Renal pelvis (tissue), 4 donors: ENCODE results near the gene VAMP8. TPM values are rescaled to one million over a fixed set of nuclear protein-coding genes. Genes with fewer than 3 reads are reported as not detected.
"Not testable (repeated sequence)": the region's sequence is repeated elsewhere in the genome, so short reads cannot be mapped to it uniquely, and the experiment has no call there.

Experiments
- DNase-seq: peaks from one replicate; pipeline ENCODE4 v3.0.0-alpha.2; 2013
- polyA plus RNA-seq, 3 donors: library from polyadenylated mRNA; unstranded; fragments of 120-200 nt; gene quantifications; one replicate each; pipeline ENCODE4 v1.2.1, GENCODE V29; 2013; ENCODE audit not compliant: insufficient read length in 3 of 3

The VAMP8 gene
- polyA plus RNA-seq, 3 donors = 85.7 to 106 (median 103) TPM

- DNase-seq = no peak
Measured at GRCh38 chr2:85575739-85576138, 1.6 kb upstream of the VAMP8 start.

GRCh38 chr2:85577063-85577385 lies 362 bp upstream of the VAMP8 start:
- no peak for DNase-seq

- no peak for DNase-seq
Measured at GRCh38 chr2:85578243-85579180, 1.1 kb downstream of the VAMP8 start.

GRCh38 chr2:85579266-85579935 lies 2.0 kb downstream of the VAMP8 start:
- DNase-seq = no peak

GRCh38 chr2:85580206-85580605 lies 2.8 kb downstream of the VAMP8 start:
- DNase-seq = no peak

GRCh38 chr2:85582492-85582891 lies 5.1 kb downstream of the VAMP8 start:
- DNase-seq = no peak

GRCh38 chr2:85583667-85584353 lies 6.4 kb downstream of the VAMP8 start:
- no peak for DNase-seq

- no peak for DNase-seq
Measured at GRCh38 chr2:85584354-85584856, 7.0 kb downstream of the VAMP8 start, which contains the start of gene VAMP5. TSS of gene VAMP5 (plus strand) at chr2:85584431. CDS start at chr2:85584491, 60 bp downstream.

- DNase-seq = no peak
Measured at GRCh38 chr2:85584857-85585780, 7.7 kb downstream of the VAMP8 start.

- DNase-seq = no peak
Measured at GRCh38 chr2:85585781-85586105, 8.4 kb downstream of the VAMP8 start.

- DNase-seq = no peak
Measured at GRCh38 chr2:85588236-85588635, 10.8 kb downstream of the VAMP8 start.

- DNase-seq = no peak
Measured at GRCh38 chr2:85588645-85589044, 11.3 kb downstream of the VAMP8 start.

- no peak for DNase-seq
Measured at GRCh38 chr2:85589181-85589580, 11.8 kb downstream of the VAMP8 start.

GRCh38 chr2:85589982-85590791 lies 12.8 kb downstream of the VAMP8 start:
- no peak for DNase-seq

GRCh38 chr2:85590950-85591349 lies 13.6 kb downstream of the VAMP8 start:
- no peak for DNase-seq

- DNase-seq = no peak
Measured at GRCh38 chr2:85591563-85591962, 14.2 kb downstream of the VAMP8 start.

- DNase-seq = not testable (repeated sequence)
Measured at GRCh38 chr2:85592299-85592698, 14.9 kb downstream of the VAMP8 start.

- DNase-seq = no peak
Measured at GRCh38 chr2:85593023-85593422, 15.6 kb downstream of the VAMP8 start.

- no peak for DNase-seq
Measured at GRCh38 chr2:85594715-85595300, 17.4 kb downstream of the VAMP8 start.
